SK-N-SH (cell line): ENCODE data around the gene SPI1.
A peak's percentile ranks its signal among the peaks of the same experiment; 100 is the strongest.

Experiments
- CHD2 ChIP-seq: fragments of 150-350 bp; IDR thresholded peaks from 2 replicates; pipeline ENCODE4 v1.6.1; 2018; ENCODE audit warnings: low read length; ENCODE audit not compliant: partially characterized antibody
- CTCF ChIP-seq: fragments of 200-600 bp; sonication (generic); IDR thresholded peaks from 2 replicates; pipeline ENCODE4 v1.6.1; 2017; ENCODE audit warnings: antibody characterized with exemption, mild to moderate bottlenecking, moderate library complexity
- ELF1 ChIP-seq: IDR thresholded peaks from 2 replicates; pipeline ENCODE4 v1.4.0; 2012
- EZH2phosphoT487 ChIP-seq: fragments of 200-600 bp; sonication (generic); IDR thresholded peaks from 2 replicates; pipeline ENCODE4 v1.6.1; 2017; ENCODE audit warnings: low read depth, mixed run types, mild to moderate bottlenecking, antibody characterized with exemption, moderate library complexity, borderline replicate concordance
- GATA2 ChIP-seq: sonication (generic); formaldehyde crosslinking; IDR thresholded peaks from 2 replicates; pipeline ENCODE4 v1.5.0; 2020; ENCODE audit warnings: mild to moderate bottlenecking, missing genetic modification reagents
- MEF2A ChIP-seq: IDR thresholded peaks from 2 replicates; pipeline ENCODE4 v1.4.0; 2012; ENCODE audit warnings: low read depth, borderline replicate concordance
- POLR2AphosphoS5 ChIP-seq: IDR thresholded peaks from 2 replicates; pipeline ENCODE4 v1.6.1; 2012; ENCODE audit warnings: low read depth, low read length
- RCOR1 ChIP-seq: fragments of 150-350 bp; IDR thresholded peaks from 2 replicates; pipeline ENCODE4 v1.6.1; 2017; ENCODE audit warnings: antibody characterized with exemption, low read length
- RFX5 ChIP-seq: IDR thresholded peaks from 2 replicates; pipeline ENCODE4 v1.6.1; 2012; ENCODE audit warnings: mild to moderate bottlenecking, improper control_type of control experiment, low read length
- SMC3 ChIP-seq: IDR thresholded peaks from 2 replicates; pipeline ENCODE4 v1.6.1; 2012; ENCODE audit warnings: low read depth, low read length, improper control_type of control experiment
- TEAD4 ChIP-seq: IDR thresholded peaks from 2 replicates; pipeline ENCODE4 v1.4.0; 2012; ENCODE audit warnings: mild to moderate bottlenecking, borderline replicate concordance; ENCODE audit not compliant: insufficient read depth
- ZBTB33 ChIP-seq: IDR thresholded peaks from 2 replicates; pipeline ENCODE4 v1.4.0; 2012; ENCODE audit warnings: low read depth, borderline replicate concordance

GRCh38 chr11:47408598-47409439, 30.5 kb upstream of the SPI1 start:
- TF ChIP-seq CHD2 (peak; percentile 23), CTCF (no peak), GATA2 (CRISPR knock-in tag) (peak; percentile 39; the same call in 1 of the 2 replicates), TEAD4 (no peak), RCOR1 (0 out of 2 replicates have a peak, but pooled peaks have one; percentile 32), ZBTB33 (no peak), RFX5 (no peak), SMC3 (no peak), POLR2AphosphoS5 (no peak), EZH2phosphoT487 (no peak), ELF1 (no peak), MEF2A (no peak)
